ENCODE results near the gene MYL2.

- TF ChIP-seq CTCF (IDR thresholded peaks at IDR 0.05; ENCODE audit: low read depth, low read length, poor library complexity, severe bottlenecking) (no peak), EZH2phosphoT487 (IDR thresholded peaks at IDR 0.05; ENCODE audit: borderline replicate concordance, low read length) (no peak)
Observed at GRCh38 chr12:110889361-110889760, 31.0 kb downstream of the MYL2 start.
